HAP-1 (cell line): ENCODE results near the gene CALHM3.
"Not testable (repeated sequence)": the region's sequence is repeated elsewhere in the genome, so short reads cannot be mapped to it uniquely, and the experiment has no call there.

Experiments used
- DNase-seq, 2 experiments: peaks; one replicate each; pipeline ENCODE4 v3.0.0-alpha.2; 2016 to 2020; ENCODE audit warnings: low spot score in 2 of 2
- H3K27me3 ChIP-seq: fragments of 250-450 bp; sonication (Bioruptor Pico); 2 replicates; pipeline ENCODE4 v1.5.1; 2020; ENCODE audit warnings: low read depth, mild to moderate bottlenecking, moderate library complexity
- H3K36me3 ChIP-seq: fragments of 250-450 bp; sonication (Bioruptor Pico); replicated peaks from 2 replicates; pipeline ENCODE4 v1.5.1; 2020; ENCODE audit warnings: mild to moderate bottlenecking
- H3K4me1 ChIP-seq: fragments of 250-450 bp; sonication (Bioruptor Pico); 2 replicates; pipeline ENCODE4 v1.5.1; 2020; ENCODE audit warnings: mild to moderate bottlenecking
- H3K4me3 ChIP-seq: fragments of 250-450 bp; sonication (Bioruptor Pico); 2 replicates; pipeline ENCODE4 v1.5.1; 2020; ENCODE audit warnings: mild to moderate bottlenecking, moderate library complexity
- H3K9me3 ChIP-seq: fragments of 250-450 bp; sonication (Bioruptor Pico); 2 replicates; pipeline ENCODE4 v1.5.1; 2020; ENCODE audit warnings: mild to moderate bottlenecking, moderate library complexity
- in situ Hi-C: fragments of 300-500 bp; cut with MboI; formaldehyde crosslinking; loops from 3 replicates; pipeline ENCODE4 v1.14.3; 2020; ENCODE audit warnings: low sequenced_read_pairs, inconsistent platforms, mixed read lengths

CALHM3 gene

GRCh38 chr10:103497161-103497915 is 18.3 kb upstream of the CALHM3 start:
- Histone ChIP-seq H3K27me3 (peaks cover 56% of the 10 kb centered on the region), H3K36me3 (no peaks in the 10 kb centered on the region), H3K4me1 (no peaks in the 10 kb centered on the region), H3K9me3 (no peaks in the 10 kb centered on the region), H3K4me3 (no peak overlapping the region)
- DNase-seq, result no peak
- in situ Hi-C loops, result no loop called here

GRCh38 chr10:103495321-103495720 is 16.3 kb upstream of the CALHM3 start:
- Histone ChIP-seq H3K27me3 (peaks cover 57% of the 10 kb centered on the region), H3K36me3 (no peaks in the 10 kb centered on the region), H3K4me1 (no peaks in the 10 kb centered on the region), H3K9me3 (no peaks in the 10 kb centered on the region), H3K4me3 (no peak overlapping the region)
- no peak for DNase-seq
- in situ Hi-C loops, result no loop called here

GRCh38 chr10:103493916-103494877 is 15.2 kb upstream of the CALHM3 start:
- in situ Hi-C loops, result no loop called here
- H3K9me3 ChIP-seq, result no peaks in the 10 kb centered on the region
- peaks cover 57% of the 10 kb centered on the region for H3K27me3 ChIP-seq
- H3K4me3 ChIP-seq, result peak overlapping the region; percentile 16; the same call in 1 of the 2 replicates
- no peaks in the 10 kb centered on the region for H3K4me1 ChIP-seq
- peak in 1 of 2 experiments; percentile 27 for DNase-seq
- H3K36me3 ChIP-seq, result no peaks in the 10 kb centered on the region

- in situ Hi-C loops, result no loop called here
- peak in 1 of 2 experiments; percentile 62 for DNase-seq
- H3K27me3 ChIP-seq, result peaks cover 50% of the 10 kb centered on the region
Observed at GRCh38 chr10:103493362-103493915, 14.4 kb upstream of the CALHM3 start, which contains the start of gene NEURL1. NEURL1 (plus strand) TSS chr10:103493705; CDS start chr10:103494388, 683 bp downstream.

DNA sequence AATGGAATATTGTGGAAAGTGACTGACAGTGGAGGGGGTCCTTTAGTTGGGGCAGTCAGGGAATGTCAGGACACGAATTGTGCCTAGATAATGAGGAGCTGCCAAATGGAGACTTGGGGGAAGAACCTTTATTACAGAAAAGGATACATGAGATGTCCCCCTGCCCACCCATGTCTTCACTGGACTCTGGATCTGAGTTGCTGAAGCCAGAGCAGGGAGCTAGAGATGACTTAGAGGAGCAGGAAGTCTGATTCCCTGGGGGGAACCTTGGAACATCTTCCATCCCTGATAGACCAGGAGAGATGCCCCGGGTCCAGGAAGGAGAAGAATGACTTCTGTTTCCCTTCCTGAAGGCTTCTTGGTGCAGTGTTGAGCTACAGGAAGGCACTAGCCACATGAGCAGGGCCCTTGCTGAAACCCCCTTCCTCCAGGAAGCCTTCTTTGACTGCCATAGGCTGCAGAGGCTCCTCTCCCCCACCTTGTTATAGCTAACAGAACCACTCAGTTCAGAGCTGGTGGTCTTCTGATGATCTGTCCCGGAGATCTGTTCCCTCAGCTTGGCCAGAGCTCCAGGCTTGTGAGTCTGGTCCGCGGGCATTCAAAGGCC is 13.7 kb upstream of the CALHM3 start:
- no peaks in the 10 kb centered on the region for H3K9me3 ChIP-seq
- no peak for DNase-seq
- H3K4me3 ChIP-seq, result no peak overlapping the region
- peaks cover 48% of the 10 kb centered on the region for H3K27me3 ChIP-seq
- H3K36me3 ChIP-seq, result no peaks in the 10 kb centered on the region
- H3K4me1 ChIP-seq, result no peaks in the 10 kb centered on the region
- in situ Hi-C loops, result no loop called here

More at GRCh38 chr10:103493362-103493915, 14.4 kb upstream of the CALHM3 start, which contains the start of gene NEURL1:
- Histone ChIP-seq H3K4me1 (no peaks in the 10 kb centered on the region), H3K36me3 (no peaks in the 10 kb centered on the region), H3K4me3 (peak within 1 kb of the TSS; percentile 20), H3K9me3 (no peaks in the 10 kb centered on the region)

- Histone ChIP-seq H3K4me1 (no peaks in the 10 kb centered on the region), H3K36me3 (no peaks in the 10 kb centered on the region), H3K27me3 (peaks cover 39% of the 10 kb centered on the region), H3K4me3 (no peak overlapping the region), H3K9me3 (no peaks in the 10 kb centered on the region)
- DNase-seq, result no peak
- in situ Hi-C loops, result no loop called here
Observed at GRCh38 chr10:103491729-103492364, 12.8 kb upstream of the CALHM3 start.

DNA sequence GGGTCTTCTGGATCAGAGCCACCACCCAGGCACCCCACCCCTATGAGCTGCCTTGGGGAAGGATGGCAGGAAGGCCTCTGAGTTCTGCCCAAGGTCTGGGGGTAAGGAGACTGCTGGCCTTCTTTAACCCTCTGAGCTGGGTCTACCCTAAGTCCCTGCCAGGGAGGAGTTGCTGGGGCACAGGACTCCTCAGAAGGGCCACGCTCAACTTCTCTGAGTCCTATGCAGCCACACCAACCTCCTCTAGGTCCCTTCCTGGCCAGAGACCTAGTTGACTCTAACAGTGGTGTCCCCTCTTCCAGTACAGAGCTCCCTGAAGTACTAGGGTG is 11.9 kb upstream of the CALHM3 start:
- Histone ChIP-seq H3K27me3 (peaks cover 35% of the 10 kb centered on the region), H3K4me1 (no peaks in the 10 kb centered on the region; the same call in 1 of the 2 replicates), H3K36me3 (no peaks in the 10 kb centered on the region), H3K9me3 (no peaks in the 10 kb centered on the region), H3K4me3 (no peak overlapping the region)
- in situ Hi-C loops, result no loop called here
- DNase-seq, result no peak

GRCh38 chr10:103487410-103487708 is 8.3 kb upstream of the CALHM3 start:
- Histone ChIP-seq H3K4me1 (no peaks in the 10 kb centered on the region; the same call in none of the 2 replicates), H3K9me3 (no peaks in the 10 kb centered on the region), H3K36me3 (no peaks in the 10 kb centered on the region), H3K4me3 (no peak overlapping the region), H3K27me3 (peaks cover 8% of the 10 kb centered on the region)
- DNase-seq, result no peak
- in situ Hi-C loops, result no loop called here

DNA sequence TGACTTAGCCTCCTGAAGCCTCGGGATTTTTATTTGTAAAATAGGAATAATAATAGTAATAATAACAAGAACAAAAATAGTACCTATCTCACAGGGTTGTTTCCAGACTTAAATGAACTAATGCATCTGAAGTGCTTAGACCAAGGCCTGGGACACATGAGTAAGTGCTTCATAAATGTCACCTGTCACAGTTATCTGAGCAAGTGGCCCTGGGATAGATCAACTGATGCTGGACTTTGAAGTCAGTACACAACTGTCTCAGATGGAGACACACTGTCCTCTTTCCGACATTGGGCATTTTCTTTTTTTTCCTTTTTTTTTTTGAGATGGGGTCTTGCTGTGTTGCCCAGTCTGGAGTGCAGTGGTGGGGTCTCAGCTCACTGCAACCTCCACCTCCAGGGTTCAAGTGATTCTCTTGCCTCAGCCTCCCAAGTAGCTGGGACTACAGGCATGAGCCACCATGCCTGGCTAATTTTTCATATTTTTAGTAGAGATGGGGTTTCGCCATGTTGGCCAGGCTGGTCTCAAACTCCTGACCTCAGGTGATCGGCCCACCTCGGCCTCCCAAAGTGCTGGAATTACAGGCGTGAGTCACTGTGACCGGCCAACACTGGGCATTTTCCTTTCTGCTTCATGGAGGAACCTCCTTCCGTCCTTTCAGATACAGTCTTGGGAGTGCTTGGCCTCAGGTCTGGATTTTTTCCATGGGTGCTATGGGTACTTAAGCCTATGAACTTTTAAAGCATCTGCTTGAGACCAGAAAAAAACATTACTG is 7.8 kb upstream of the CALHM3 start:
- H3K9me3 ChIP-seq, H3K36me3 ChIP-seq, H3K4me1 ChIP-seq, DNase-seq, H3K4me3 ChIP-seq, in situ Hi-C loops, H3K27me3 ChIP-seq: not testable (repeated sequence)

DNA sequence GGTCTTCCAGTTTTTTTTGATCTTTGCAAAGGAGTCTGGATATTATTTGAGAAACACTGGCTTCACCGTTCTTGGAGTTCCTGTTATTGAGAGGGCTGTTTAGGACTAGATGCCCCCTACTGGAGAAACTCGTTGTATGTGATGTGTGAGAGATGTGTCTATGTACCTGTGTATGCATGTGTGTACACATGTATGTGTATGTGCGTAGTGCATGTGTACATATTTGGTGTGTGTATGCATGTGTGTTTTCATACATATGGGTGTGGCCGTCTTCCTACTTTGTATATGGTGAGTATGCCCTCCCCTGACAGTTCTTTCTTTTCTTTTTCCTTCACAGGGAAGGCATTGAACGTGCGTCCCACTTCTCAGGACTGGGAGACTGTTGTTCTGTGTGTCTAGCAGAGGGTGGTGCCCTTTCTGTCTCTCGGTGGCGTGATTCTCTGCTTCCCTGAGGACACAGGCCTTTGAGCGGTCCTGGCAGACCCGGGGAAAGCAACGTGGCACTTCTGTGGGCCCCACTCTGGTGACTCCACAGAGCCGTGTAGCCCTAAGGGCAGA is 3.0 kb upstream of the CALHM3 start:
- Histone ChIP-seq H3K9me3 (no peaks in the 10 kb centered on the region), H3K4me3 (no peak overlapping the region), H3K36me3 (no peaks in the 10 kb centered on the region), H3K27me3 (peaks cover 6% of the 10 kb centered on the region; the same call in 1 of the 2 replicates), H3K4me1 (no peaks in the 10 kb centered on the region; the same call in none of the 2 replicates)
- in situ Hi-C loops, result no loop called here
- peak; percentile 55 to 60 for DNase-seq

DNA sequence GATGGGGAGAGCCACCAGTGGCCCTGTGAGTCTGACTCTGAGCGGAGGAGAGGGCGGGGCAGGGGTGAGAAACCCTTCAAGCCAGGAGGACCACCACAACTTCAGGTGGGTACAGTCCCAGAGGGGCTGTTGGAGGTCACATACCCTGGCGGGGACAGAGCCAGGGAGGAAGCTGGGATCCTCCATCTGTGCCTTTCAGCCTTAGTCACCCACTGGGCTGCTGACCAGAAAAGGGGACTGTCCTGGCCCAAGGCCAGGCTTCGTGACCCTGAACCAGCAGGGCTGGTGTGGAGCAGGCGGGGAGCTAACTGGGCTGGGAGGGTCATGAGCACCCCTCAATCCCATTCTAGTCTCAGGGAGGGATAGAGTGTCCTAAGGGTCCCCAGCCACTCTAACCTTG is 1.5 kb upstream of the CALHM3 start:
- DNase-seq, result no peak
- no peaks in the 10 kb centered on the region for H3K27me3 ChIP-seq
- no peak overlapping the region for H3K4me3 ChIP-seq
- in situ Hi-C loops, result no loop called here
- H3K9me3 ChIP-seq, result no peaks in the 10 kb centered on the region
- no peaks in the 10 kb centered on the region for H3K36me3 ChIP-seq
- no peaks in the 10 kb centered on the region; the same call in 1 of the 2 replicates for H3K4me1 ChIP-seq

GRCh38 chr10:103478671-103479070 is 369 bp downstream of the CALHM3 start:
- in situ Hi-C loops, result no loop called here
- DNase-seq, result no peak
- Histone ChIP-seq H3K9me3 (no peaks in the 10 kb centered on the region), H3K36me3 (no peaks in the 10 kb centered on the region), H3K4me3 (no peak overlapping the region), H3K4me1 (no peaks in the 10 kb centered on the region), H3K27me3 (no peaks in the 10 kb centered on the region)
